Omental fat pad (tissue), 4 donors: ENCODE measurements around the gene LFNG. TPM values are rescaled to one million over a fixed set of nuclear protein-coding genes. Genes with fewer than 3 reads are reported as not detected.

Experiments used
- ATAC-seq: fragments of 150-250 bp; one replicate; pipeline ENCODE4 v1.9.1; 2016; ENCODE audit warnings: mild to moderate bottlenecking, moderate library complexity; ENCODE audit not compliant: low FRiP score
- DNase-seq: peaks from one replicate; pipeline ENCODE4 v3.0.0-alpha.2; 2019; ENCODE audit warnings: low spot score
- CTCF ChIP-seq, 3 donors: fragments of 450-650 bp; IDR thresholded peaks; one replicate each; pipeline ENCODE4 v1.5.1; 2016 to 2017; ENCODE audit warnings: antibody characterized with exemption in 3 of 3, mild to moderate bottlenecking in 3 of 3, moderate library complexity in 2 of 3
- total RNA-seq, 4 donors: library from RNA; depleted of rRNA; stranded (reverse); fragments of >200 nt; gene quantifications; one replicate each; pipeline ENCODE4 v1.1.0, GENCODE V29; 2016

Gene LFNG
- total RNA-seq, 4 donors from 2014 or later = 4.7 to 25.9 (median 21.6) TPM

GRCh38 chr7:2566348-2566889, 46.8 kb downstream of the LFNG start:
- no peak for TF ChIP-seq CTCF (IDR thresholded peaks at IDR 0.05)
- DNase-seq (no peak), ATAC-seq (no peak)

- no peak for TF ChIP-seq CTCF (IDR thresholded peaks at IDR 0.05)
- DNase-seq (no peak), ATAC-seq (no peak)
Measured at GRCh38 chr7:2566890-2567678, 47.5 kb downstream of the LFNG start.

- TF ChIP-seq CTCF (IDR thresholded peaks at IDR 0.05) = no peak
- no peak for ATAC-seq
- DNase-seq = no peak
Measured at GRCh38 chr7:2567679-2568278, 48.2 kb downstream of the LFNG start.

GRCh38 chr7:2568521-2569223, 49.1 kb downstream of the LFNG start:
- DNase-seq (no peak), ATAC-seq (no peak)
- no peak for TF ChIP-seq CTCF (IDR thresholded peaks at IDR 0.05)

GRCh38 chr7:2569421-2569820, 49.8 kb downstream of the LFNG start:
- DNase-seq = no peak
- TF ChIP-seq CTCF (IDR thresholded peaks at IDR 0.05) = no peak

GRCh38 chr7:2570021-2570420, 50.4 kb downstream of the LFNG start:
- ATAC-seq (no peak), DNase-seq (no peak)
- no peak for TF ChIP-seq CTCF (IDR thresholded peaks at IDR 0.05)

More at GRCh38 chr7:2569421-2569820, 49.8 kb downstream of the LFNG start:
- no peak for ATAC-seq
